K562 (cell line): ENCODE data around the gene EGR2. TPM values are rescaled to one million over a fixed set of nuclear protein-coding genes. Genes with fewer than 3 reads are reported as not detected.

Experiments used
- ATAC-seq: fragments of 200-7000 bp; cut with Tn5 transposase; 3 replicates; pipeline ENCODE4 v1.9.1; 2020; ENCODE audit warnings: moderate library complexity
- BruUV-seq: library from RNA; stranded (reverse); fragments of 400-500 nt; replicated peaks from 2 replicates; lab custom pipeline; 2021; lab: Mats Ljungman, UMichigan
- CTCF ChIA-PET: fragments of 300-600 bp; formaldehyde crosslinking; extraction: SDS; loops from one replicate; lab custom pipeline; 2021; ENCODE audit warnings: low intra/inter-chr PET ratio; lab: Yijun Ruan, JAX
- POLR2A ChIA-PET: fragments of 300-600, 350-650 bp; sonication (Branson Sonifier 250); formaldehyde crosslinking; extraction: SDS; loops from one replicate; lab custom pipeline; 2021; ENCODE audit warnings: antibody characterized with exemption, inconsistent platforms; lab: Yijun Ruan, JAX
- DNase-seq, 4 experiments: peaks; one replicate each; pipeline versions ENCODE4 v3.0.0 to v3.0.0-alpha.2; 2011 to 2018; ENCODE audit warnings: low spot score in 3 of 4, mixed read lengths in 3 of 4; ENCODE audit errors: extremely low read depth in 1 of 4
- FAIRE-seq: peaks from 2 replicates; lab custom pipeline; 2011; peaks lifted over from hg19 to GRCh38; lab: Jason Lieb, UNC
- H2AFZ ChIP-seq: 2 replicates; pipeline ENCODE4 v1.6.0; 2011; ENCODE audit warnings: low read depth, low read length, control low read depth, inconsistent platforms
- H3K27ac ChIP-seq: fragments of 200-600 bp; 3 replicates; pipeline ENCODE4 v1.8.0; 2011; ENCODE audit warnings: low read depth, mild to moderate bottlenecking, control low read depth, inconsistent platforms, low read length, moderate library complexity, mixed read lengths; ENCODE audit errors: extremely low read depth
- H3K27me3 ChIP-seq, 2 experiments: fragments of 300-600 bp in 1 of 2; 2 replicates in 1 of 2; 3 replicates in 1 of 2; pipeline versions ENCODE4 v1.6.0 to v1.8.0; 2011; ENCODE audit warnings: inconsistent platforms in 2 of 2, low read length in 2 of 2, mild to moderate bottlenecking in 1 of 2, mixed read lengths in 1 of 2, moderate library complexity in 1 of 2; ENCODE audit not compliant: control insufficient read depth in 2 of 2, insufficient read depth in 2 of 2
- H3K36me3 ChIP-seq: fragments of 300-600 bp; 3 replicates; pipeline ENCODE4 v1.8.0; 2011; ENCODE audit warnings: mild to moderate bottlenecking, low read length, inconsistent platforms; ENCODE audit not compliant: control insufficient read depth, insufficient read depth
- H3K4me1 ChIP-seq, 2 experiments: fragments of 200-600 bp in 1 of 2; replicated peaks in 1 of 2; 2 replicates in 1 of 2; 3 replicates in 1 of 2; pipeline versions ENCODE4 v1.5.1 to v1.8.0; 2011; ENCODE audit warnings: inconsistent platforms in 2 of 2, low read length in 2 of 2, mild to moderate bottlenecking in 1 of 2, mixed read lengths in 1 of 2, moderate library complexity in 1 of 2; ENCODE audit not compliant: control insufficient read depth in 2 of 2, insufficient read depth in 2 of 2
- H3K4me2 ChIP-seq: 2 replicates; pipeline ENCODE4 v1.6.1; 2011; ENCODE audit warnings: low read length, control low read depth, inconsistent platforms, mixed read lengths; ENCODE audit not compliant: insufficient read depth
- H3K4me3 ChIP-seq: fragments of 200-600 bp; sonication (generic), shearing (Covaris generic); 2 replicates; pipeline ENCODE4 v1.5.1; 2016; ENCODE audit warnings: control low read depth, inconsistent platforms
- H3K79me2 ChIP-seq: fragments of 200-600 bp; 3 replicates; pipeline ENCODE4 v1.8.0; 2011; ENCODE audit warnings: low read length, inconsistent platforms; ENCODE audit not compliant: control insufficient read depth, insufficient read depth
- H3K9ac ChIP-seq, 2 experiments: 2 replicates each; pipeline versions ENCODE4 v1.6.0 to v1.6.1; 2011; ENCODE audit warnings: low read depth in 2 of 2, low read length in 2 of 2, control low read depth in 1 of 2, inconsistent platforms in 1 of 2, mild to moderate bottlenecking in 1 of 2, mixed read lengths in 1 of 2; ENCODE audit not compliant: insufficient read depth in 1 of 2
- H3K9me1 ChIP-seq: one replicate; pipeline ENCODE4 v1.6.0; 2011; ENCODE audit warnings: inconsistent platforms, mild to moderate bottlenecking, low read length, moderate library complexity; ENCODE audit not compliant: control insufficient read depth, insufficient read depth
- H3K9me3 ChIP-seq: replicated peaks from 2 replicates; pipeline ENCODE4 v1.5.1; 2011; ENCODE audit warnings: low read depth, low read length, inconsistent platforms; ENCODE audit not compliant: control insufficient read depth, insufficient read depth
- H4K20me1 ChIP-seq: replicated peaks from 2 replicates; pipeline ENCODE4 v1.6.1; 2011; ENCODE audit warnings: low read length, inconsistent platforms, mixed read lengths; ENCODE audit not compliant: control insufficient read depth, insufficient read depth
- CHCHD3 ChIP-seq: fragments of 250-450 bp; sonication (Bioruptor Pico); IDR thresholded peaks from 2 replicates; pipeline ENCODE4 v2.1.2; 2022; ENCODE audit warnings: mild to moderate bottlenecking
- EHMT2 ChIP-seq: fragments of 450-650 bp; IDR thresholded peaks from 2 replicates; pipeline ENCODE4 v1.6.1; 2018; ENCODE audit warnings: antibody characterized with exemption
- ESRRA ChIP-seq: fragments of 450-650 bp; IDR thresholded peaks from 2 replicates; pipeline ENCODE4 v1.6.1; 2014; ENCODE audit warnings: low read depth, mild to moderate bottlenecking, moderate library complexity, borderline replicate concordance
- FOXK2 ChIP-seq, 2 experiments: fragments of 450-650 bp; IDR thresholded peaks in 1 of 2; conservative IDR thresholded peaks in 1 of 2; 2 replicates each; pipeline ENCODE4 v1.6.1; 2016; ENCODE audit warnings: low read depth in 2 of 2, mild to moderate bottlenecking in 1 of 2
- HIVEP1 ChIP-seq: fragments of 250-450 bp; sonication (Bioruptor Pico); IDR thresholded peaks from 2 replicates; pipeline ENCODE4 v1.4.0; 2020; ENCODE audit warnings: mild to moderate bottlenecking
- PRDM10 ChIP-seq: fragments of 450-650 bp; IDR thresholded peaks from 2 replicates; pipeline ENCODE4 v1.6.1; 2018; ENCODE audit not compliant: partially characterized antibody
- ZNF174 ChIP-seq: fragments of 250-450 bp; sonication (Bioruptor Pico); IDR thresholded peaks from 2 replicates; pipeline ENCODE4 v1.4.0; 2020; ENCODE audit warnings: mild to moderate bottlenecking
- WGBS: fragments of 100-300 bp; shearing (Covaris generic); methylation state at CpG from one replicate; pipeline ENCODE4 v1.1.6; 2016; ENCODE audit warnings: low coverage, mixed read lengths; ENCODE audit not compliant: insufficient coverage; ENCODE audit errors: missing lambda C conversion rate; 5-methylcytosine and 5-hydroxymethylcytosine counted together
- in situ Hi-C: fragments of 300-500 bp; cut with MboI; formaldehyde crosslinking; loops from 4 replicates; pipeline ENCODE4 v1.15.0; 2018; ENCODE audit warnings: inconsistent platforms, mixed read lengths
- intact Hi-C: fragments of 100-400 bp; cut with micrococcal nuclease; formaldehyde crosslinking; loops from 2 replicates; pipeline ENCODE4 v1.14.2; 2022
- polyA plus RNA-seq, 8 experiments: library from polyadenylated mRNA; depleted of rRNA in 4 of 8; stranded (reverse) in 5 of 8; unstranded in 3 of 8; fragments of >200 nt; fragmentation: Nextera tagmentation in 2 of 8; fragmentation: Illumina TruSeq in 1 of 8; extraction: Ambion mirVana in 2 of 8; extraction: Trizol in 1 of 8; gene quantifications; 2 replicates each; pipeline versions ENCODE4 v1.2.1 to v1.2.3, GENCODE V29; 2011 to 2014; ENCODE audit warnings: inconsistent platforms in 1 of 8, missing spikeins in 1 of 8
- total RNA-seq, 7 experiments: library from RNA; depleted of rRNA in 6 of 7; stranded (reverse); fragments of >200 nt in 6 of 7; fragmentation: Illumina TruSeq in 2 of 7; extraction: Trizol in 2 of 7; gene quantifications; 2 replicates each; pipeline versions ENCODE4 v1.2.1 to v1.2.3, GENCODE V29; 2011 to 2021; ENCODE audit warnings: low replicate concordance in 1 of 7
- TF ChIP-seq, protein P1 (sequence below): IDR thresholded peaks from 2 replicates; pipeline ENCODE4 v1.6.1; 2016; ENCODE audit warnings: missing genetic modification characterization, missing compliant biosample characterization

The EGR2 gene
- total and polyA plus RNA-seq, 9 of the 15 experiments (the other 6 are each of a cell fraction or from before 2014, with no cell fraction given): 0.08 to 0.18 (median 0.12) TPM; not detected in 4

DNA sequence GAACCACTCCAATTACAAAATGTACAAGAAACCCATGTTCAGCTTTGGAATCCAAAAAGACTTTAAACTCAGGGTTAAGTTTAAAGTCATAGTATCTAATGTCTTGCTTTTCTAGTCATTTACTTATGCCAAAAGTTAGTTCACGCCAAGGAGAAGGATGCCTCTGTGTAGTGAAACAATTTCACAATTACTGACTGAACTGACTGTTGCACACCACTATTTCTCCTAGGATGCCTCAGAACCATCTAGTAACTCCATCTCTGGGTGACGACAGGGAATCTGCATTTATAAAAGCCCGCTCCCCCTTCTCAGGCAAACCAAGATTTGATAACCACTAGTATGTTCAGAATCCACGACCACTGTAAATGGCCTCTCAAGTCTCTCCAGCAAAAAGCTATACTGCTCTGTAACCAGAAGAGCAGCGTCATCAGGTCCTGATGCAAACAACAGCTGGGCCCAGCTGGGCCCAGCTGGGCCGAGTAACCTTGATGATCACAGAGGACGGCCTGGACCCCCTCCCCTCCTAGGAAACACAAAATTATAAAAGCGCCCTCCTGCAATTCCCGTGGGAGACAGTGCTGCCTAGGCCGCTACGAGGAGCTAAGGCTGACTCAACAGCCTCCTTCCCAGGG is 12.3 kb downstream of the EGR2 start (continued):
- TF ChIP-seq, protein P1, sequence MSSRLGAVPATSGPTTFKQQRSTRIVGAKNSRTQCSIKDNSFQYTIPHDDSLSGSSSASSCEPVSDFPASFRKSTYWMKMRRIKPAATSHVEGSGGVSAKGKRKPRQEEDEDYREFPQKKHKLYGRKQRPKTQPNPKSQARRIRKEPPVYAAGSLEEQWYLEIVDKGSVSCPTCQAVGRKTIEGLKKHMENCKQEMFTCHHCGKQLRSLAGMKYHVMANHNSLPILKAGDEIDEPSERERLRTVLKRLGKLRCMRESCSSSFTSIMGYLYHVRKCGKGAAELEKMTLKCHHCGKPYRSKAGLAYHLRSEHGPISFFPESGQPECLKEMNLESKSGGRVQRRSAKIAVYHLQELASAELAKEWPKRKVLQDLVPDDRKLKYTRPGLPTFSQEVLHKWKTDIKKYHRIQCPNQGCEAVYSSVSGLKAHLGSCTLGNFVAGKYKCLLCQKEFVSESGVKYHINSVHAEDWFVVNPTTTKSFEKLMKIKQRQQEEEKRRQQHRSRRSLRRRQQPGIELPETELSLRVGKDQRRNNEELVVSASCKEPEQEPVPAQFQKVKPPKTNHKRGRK: no peak
- TF ChIP-seq ESRRA (peak; percentile 73; the same call in 1 of the 2 replicates), CHCHD3 (CRISPR knock-in tag) (no peak), EHMT2 (0 out of 2 replicates have a peak, but pooled peaks have one; percentile 90)

DNA sequence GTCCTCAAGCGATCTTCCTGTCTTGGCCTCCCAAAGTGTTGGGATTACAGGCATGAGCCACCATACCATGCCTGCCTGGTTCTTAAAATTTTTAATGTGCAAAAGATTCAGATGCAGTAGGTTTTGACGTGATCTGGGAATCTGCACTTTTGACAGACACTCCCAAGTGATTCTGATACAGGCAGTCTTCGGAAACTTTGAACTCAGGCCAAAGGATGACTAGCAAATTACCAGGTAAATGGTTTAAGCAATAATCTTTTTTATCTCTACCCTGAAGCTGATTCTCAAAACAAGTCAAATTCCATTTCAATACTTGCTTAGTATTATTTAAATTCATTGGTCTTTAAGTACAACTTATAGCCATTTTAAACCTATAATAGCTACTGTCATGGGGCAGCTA is 14.3 kb downstream of the EGR2 start:
- Histone ChIP-seq H3K9me3 (no peaks in the 10 kb centered on the region), H3K9ac (no peak overlapping the region), H3K27ac (no peak overlapping the region), H3K79me2 (peaks cover 23% of the 10 kb centered on the region), H2AFZ (no peak overlapping the region), H3K9me1 (peaks cover 3% of the 10 kb centered on the region), H3K4me3 (no peak overlapping the region), H3K4me2 (no peak overlapping the region), H3K27me3 (peaks cover 0 to 8% of the 10 kb centered on the region in 2 experiments; a peak in 2 of 5 replicates), H3K4me1 (peaks cover 11 to 20% of the 10 kb centered on the region in 2 experiments; a peak in 4 of 5 replicates), H3K36me3 (peaks cover 10% of the 10 kb centered on the region), H4K20me1 (peaks cover 16% of the 10 kb centered on the region)
- no peak for DNase-seq
- CTCF ChIA-PET: no interaction called here
- no peak for ATAC-seq
- no TSS peak for BruUV-seq
- in situ Hi-C loops (no loop called here), intact Hi-C loops (no loop called here)
- 12% methylated on average over 3 of the region's 3 CpGs for WGBS
- TF ChIP-seq HIVEP1 (CRISPR knock-in tag) (no peak), PRDM10 (no peak), ZNF174 (CRISPR knock-in tag) (no peak), FOXK2 (conservative IDR thresholded peaks at IDR 0.05 in 1 of 2, IDR thresholded peaks at IDR 0.05 in 1 of 2; ENCODE audit: low read depth in 2 of 2) (no peak)
- FAIRE-seq: no peak
- POLR2A ChIA-PET: no interaction called here
